Activated CD4-positive, alpha-beta memory T cell treated with anti-CD3 and anti-CD28 coated beads for 36 hours (primary cell): ENCODE data around the gene TAF12. TPM values are rescaled to one million over a fixed set of nuclear protein-coding genes. Genes with fewer than 3 reads are reported as not detected.

Source experiments
- CTCF ChIA-PET: fragments of 350-600 bp; sonication (Branson Sonifier 250); formaldehyde crosslinking; loops from one replicate; lab custom pipeline; 2021; ENCODE audit warnings: antibody characterized with exemption, inconsistent platforms; lab: Charles Lee
- POLR2A ChIA-PET: fragments of 350-600 bp; sonication (Branson Sonifier 250); formaldehyde crosslinking; loops from one replicate; lab custom pipeline; 2021; ENCODE audit warnings: antibody characterized with exemption; lab: Charles Lee
- DNase-seq: peaks from one replicate; pipeline ENCODE4 v3.0.0-alpha.2; 2020
- H3K27ac Mint-ChIP-seq: one replicate; pipeline ENCODE4 v1.8.0; 2021; ENCODE audit warnings: mixed read lengths
- H3K27me3 Mint-ChIP-seq: one replicate; pipeline ENCODE4 v1.8.0; 2021; ENCODE audit warnings: mixed read lengths
- H3K36me3 Mint-ChIP-seq: one replicate; pipeline ENCODE4 v1.8.0; 2021; ENCODE audit warnings: mixed read lengths
- H3K4me1 Mint-ChIP-seq: one replicate; pipeline ENCODE4 v1.8.0; 2021; ENCODE audit warnings: low read depth, mixed read lengths
- H3K4me3 Mint-ChIP-seq: one replicate; pipeline ENCODE4 v1.8.0; 2021; ENCODE audit warnings: mild to moderate bottlenecking, mixed read lengths
- H3K9me3 Mint-ChIP-seq: one replicate; pipeline ENCODE4 v1.8.0; 2021; ENCODE audit warnings: mixed read lengths
- intact Hi-C: fragments of 100-400 bp; cut with micrococcal nuclease; formaldehyde crosslinking; loops from one replicate; pipeline ENCODE4 v1.15.1; 2023
- total RNA-seq, 2 experiments: library from RNA; stranded (reverse); gene quantifications; one replicate each; pipeline ENCODE4 v1.2.3, GENCODE V29; 2021

Gene TAF12
- total RNA-seq, 2 experiments from 2014 or later = 26.8 to 27.5 TPM

DNA sequence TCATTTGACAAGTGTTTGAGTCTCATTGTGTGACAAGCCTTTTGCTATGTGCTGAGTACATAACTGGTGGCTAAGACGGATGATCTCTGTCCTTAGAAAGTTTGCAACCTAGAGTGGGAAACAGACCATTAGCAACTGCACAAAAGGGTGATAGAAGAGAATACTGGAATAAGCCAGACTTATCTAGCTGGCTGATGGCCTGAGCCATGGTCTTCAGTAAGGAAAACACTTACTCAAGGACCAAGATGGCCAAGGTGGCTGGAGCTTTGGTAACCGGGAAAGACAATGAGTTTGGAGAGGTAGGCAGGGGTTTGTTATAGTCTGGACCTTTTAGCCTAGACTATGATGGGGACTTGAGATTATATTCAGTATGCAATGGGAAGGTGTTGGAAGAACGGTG lies 1.6 kb upstream of the TAF12 start:
- POLR2A ChIA-PET = interaction anchor here (1.9 to 5.8 kb wide), 6 partner anchors 26 to 139 kb away, joined by 5 to 80 read pairs (median 12); partner anchors contain the start of genes RCC1 and YTHDF2
- peaks cover 9% of the 10 kb centered on the region for H3K36me3 Mint-ChIP-seq
- DNase-seq = no peak
- H3K9me3 Mint-ChIP-seq = no peaks in the 10 kb centered on the region
- intact Hi-C loops = loop anchor here (5.0 to 10.0 kb wide), 2 partner anchors 90 to 233 kb away; partner anchors contain the start of gene TRNAU1AP
- no peaks in the 10 kb centered on the region for H3K27me3 Mint-ChIP-seq
- CTCF ChIA-PET = interaction anchor here (1.1 to 2.1 kb wide), 2 partner anchors 92 to 232 kb away, joined by 6 to 22 read pairs; partner anchors contain the start of gene YTHDF2
- H3K4me3 Mint-ChIP-seq = peak overlapping the region; percentile 93
- peak overlapping the region; percentile 96 for H3K27ac Mint-ChIP-seq
- H3K4me1 Mint-ChIP-seq = peaks cover 51% of the 10 kb centered on the region

DNA sequence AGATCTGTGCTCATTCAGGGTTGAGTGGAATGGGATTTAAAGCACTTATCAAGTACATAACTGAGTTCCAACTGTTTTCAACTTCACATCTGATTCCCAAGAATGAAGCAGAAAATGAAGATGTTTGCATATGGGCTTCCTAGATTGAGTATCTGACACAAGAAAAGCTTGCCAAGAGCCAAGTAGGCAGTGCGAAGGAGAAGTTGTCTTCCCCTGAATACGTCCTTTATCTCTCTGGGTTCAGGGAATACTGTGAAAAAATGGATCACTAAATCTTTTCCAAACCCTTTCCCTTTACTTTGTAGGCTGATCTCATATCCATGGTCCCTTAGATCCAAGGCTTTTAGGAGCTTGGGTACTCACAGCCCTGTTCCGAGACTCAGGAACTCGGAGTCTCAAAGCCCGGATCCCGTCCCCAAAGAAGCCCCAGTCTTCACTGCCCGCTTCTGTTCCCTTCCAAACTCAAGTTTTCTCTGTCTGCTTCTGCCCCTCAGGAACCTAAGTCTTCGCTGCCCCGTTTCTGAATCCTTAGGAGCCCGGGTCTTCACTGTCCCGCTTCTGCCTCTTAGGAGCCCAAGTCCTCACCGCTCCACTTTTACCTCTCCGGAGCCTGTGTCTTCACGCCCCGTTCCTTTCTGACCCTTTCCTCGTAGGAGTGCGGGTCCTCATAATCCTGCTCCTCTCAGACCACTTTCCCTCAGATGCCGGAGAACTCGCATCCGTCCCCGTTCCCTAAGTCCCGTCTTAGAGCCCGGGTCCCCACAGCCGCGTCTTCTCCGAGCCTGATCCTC lies 616 bp downstream of the TAF12 start:
- ChIA-PET CTCF (interaction anchor here (0.9 to 2.1 kb wide), 6 partner anchors 23 to 134 kb away, joined by 4 to 22 read pairs (median 4); partner anchors contain the start of genes GMEB1 and YTHDF2), POLR2A (interaction anchor here (0.7 to 5.8 kb wide), 16 partner anchors 9 to 539 kb away, joined by 3 to 80 read pairs (median 4); partner anchors contain the start of genes GMEB1, RCC1, SRSF4 and TRNAU1AP)
- Mint-ChIP-seq H3K4me3 (peak overlapping the region; percentile 93), H3K36me3 (peaks cover 7% of the 10 kb centered on the region), H3K9me3 (no peaks in the 10 kb centered on the region), H3K27me3 (no peaks in the 10 kb centered on the region), H3K27ac (peak overlapping the region; percentile 96), H3K4me1 (peaks cover 39% of the 10 kb centered on the region)
- intact Hi-C loops = loop anchor here (2.0 to 10.0 kb wide), 4 partner anchors 87 to 313 kb away; partner anchors contain the start of genes MED18 and TRNAU1AP
- no peak for DNase-seq

DNA sequence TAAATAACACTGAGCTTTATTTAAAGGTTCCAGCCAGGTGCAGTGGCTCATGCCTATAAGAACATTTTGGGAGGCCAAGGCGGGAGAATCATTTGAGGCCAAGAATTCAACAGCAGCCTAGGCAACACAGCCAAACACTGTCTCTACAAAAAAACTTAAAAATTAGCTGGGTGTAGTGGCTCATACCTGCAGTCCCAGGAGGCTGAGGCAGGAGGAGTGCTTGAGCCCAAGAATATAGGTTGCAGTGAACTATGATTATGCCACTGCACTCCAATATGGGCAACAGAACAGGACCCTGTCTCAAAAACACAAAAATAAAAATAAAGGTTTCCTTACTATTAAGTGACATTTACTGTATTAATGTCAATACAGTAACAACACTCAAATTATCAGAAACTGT lies 2.1 kb downstream of the TAF12 start:
- H3K36me3 Mint-ChIP-seq = peaks cover 7% of the 10 kb centered on the region
- CTCF ChIA-PET = interaction anchor here (1.0 to 1.7 kb wide), 6 partner anchors 28 to 237 kb away, joined by 4 to 10 read pairs (median 4); partner anchors contain the start of genes GMEB1 and YTHDF2
- H3K4me1 Mint-ChIP-seq = peaks cover 35% of the 10 kb centered on the region
- no peaks in the 10 kb centered on the region for H3K9me3 Mint-ChIP-seq
- H3K27ac Mint-ChIP-seq = no peak overlapping the region
- peak; percentile 44 for DNase-seq
- peak overlapping the region; percentile 93 for H3K4me3 Mint-ChIP-seq
- intact Hi-C loops = loop anchor here (1.0 to 10.0 kb wide), 3 partner anchors 10 to 237 kb away; partner anchors contain the start of gene TRNAU1AP
- no peaks in the 10 kb centered on the region for H3K27me3 Mint-ChIP-seq
- POLR2A ChIA-PET = interaction anchor here (1.2 to 5.8 kb wide), 5 partner anchors 8 to 125 kb away, joined by 3 to 80 read pairs (median 4); partner anchors contain the start of genes RNU11, TRNAU1AP and YTHDF2

DNA sequence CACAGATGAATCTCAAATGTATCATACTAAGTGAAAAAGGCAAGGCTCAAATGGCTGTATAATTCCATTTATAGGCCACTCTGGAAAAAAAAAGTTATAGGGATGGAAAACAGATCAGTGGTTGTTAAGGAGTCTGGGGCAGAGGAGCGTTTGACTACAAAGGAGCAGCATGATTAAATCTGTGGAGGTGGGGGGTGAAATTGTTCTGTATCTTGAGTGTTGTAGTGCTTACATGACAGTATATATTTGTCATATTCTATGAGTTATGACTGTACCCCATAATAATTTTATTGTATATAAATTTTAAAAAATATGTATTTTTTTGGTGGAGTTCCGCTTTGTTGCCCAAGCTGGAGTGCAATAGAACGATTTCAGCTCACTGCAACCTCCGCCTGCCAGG lies 10.3 kb downstream of the TAF12 start:
- H3K36me3 Mint-ChIP-seq = peaks cover 3% of the 10 kb centered on the region
- ChIA-PET CTCF (no interaction called here), POLR2A (interaction anchor here (0.6 to 1.1 kb wide), 2 partner anchors 9 to 16 kb away, joined by 3 read pairs; partner anchors contain the start of gene RNU11)
- H3K4me3 Mint-ChIP-seq = no peak overlapping the region
- DNase-seq = no peak
- H3K9me3 Mint-ChIP-seq = no peaks in the 10 kb centered on the region
- H3K4me1 Mint-ChIP-seq = peaks cover 10% of the 10 kb centered on the region
- intact Hi-C loops = no loop called here
- H3K27me3 Mint-ChIP-seq = no peaks in the 10 kb centered on the region
- H3K27ac Mint-ChIP-seq = no peak overlapping the region

DNA sequence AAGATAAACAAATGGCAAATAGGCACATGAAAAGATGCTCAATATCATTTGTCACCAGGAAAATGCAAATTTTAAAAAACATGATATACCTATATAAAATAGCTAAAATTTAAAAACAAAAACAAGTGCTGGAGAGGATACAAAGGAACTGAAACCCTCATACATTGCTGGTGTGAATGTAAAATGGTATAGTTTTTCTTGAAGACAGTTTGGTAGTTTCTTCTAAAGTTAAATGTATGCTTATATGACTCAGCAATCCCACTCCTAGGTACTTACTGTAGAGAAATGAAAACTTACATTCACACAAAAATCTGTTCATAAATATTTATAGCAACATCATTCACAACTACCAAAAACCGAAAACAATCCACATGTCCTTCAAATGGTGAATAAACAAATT lies 11.2 kb downstream of the TAF12 start:
- peaks cover 3% of the 10 kb centered on the region for H3K36me3 Mint-ChIP-seq
- no peak overlapping the region for H3K27ac Mint-ChIP-seq
- no peaks in the 10 kb centered on the region for H3K27me3 Mint-ChIP-seq
- no peaks in the 10 kb centered on the region for H3K9me3 Mint-ChIP-seq
- ChIA-PET POLR2A (interaction anchor here (0.8 kb wide), 1 partner anchor 50 kb away, joined by 3 read pairs; no protein-coding TSS in a partner anchor), CTCF (no interaction called here)
- DNase-seq = no peak
- intact Hi-C loops = no loop called here
- peaks cover 8% of the 10 kb centered on the region for H3K4me1 Mint-ChIP-seq
- no peak overlapping the region for H3K4me3 Mint-ChIP-seq

DNA sequence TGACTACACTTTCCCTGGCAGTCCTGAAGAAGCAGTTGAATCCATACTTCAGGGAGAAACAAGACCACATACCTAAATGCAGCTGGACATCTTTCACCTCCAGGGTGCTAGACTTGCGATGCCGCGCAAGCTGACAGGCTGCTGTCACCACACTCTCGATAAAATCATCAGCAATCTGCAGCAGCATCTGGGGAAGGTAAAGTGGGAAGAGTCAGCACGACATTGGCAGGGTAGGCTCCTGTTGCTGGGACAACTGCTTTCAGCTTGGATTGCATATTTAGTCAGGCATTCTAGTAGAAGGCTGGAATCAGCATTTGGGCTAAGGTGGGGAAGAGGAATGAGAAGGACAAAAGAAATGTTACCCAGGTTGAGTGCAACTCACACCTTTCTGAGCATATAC lies 29.7 kb downstream of the TAF12 start:
- peaks cover 32% of the 10 kb centered on the region for H3K36me3 Mint-ChIP-seq

DNA sequence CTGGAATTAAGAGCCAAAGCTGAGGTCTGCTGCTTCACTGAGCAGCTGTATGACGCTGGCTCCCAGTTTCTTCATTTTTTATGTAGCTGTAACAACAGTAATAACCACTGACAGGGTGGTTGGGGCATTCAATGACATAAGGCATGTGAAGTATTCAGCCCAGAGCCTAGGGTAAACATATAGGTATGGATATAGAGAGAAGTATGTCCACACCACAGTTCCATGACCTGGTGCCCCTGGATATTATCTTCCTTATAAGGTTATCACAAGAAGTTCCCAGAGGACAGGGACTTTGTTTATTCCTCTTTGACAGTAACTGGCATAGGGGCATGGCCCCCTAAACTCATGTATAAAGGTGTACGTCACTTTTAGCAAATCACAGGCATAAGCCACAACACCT lies 36.1 kb downstream of the TAF12 start:
- Mint-ChIP-seq H3K27ac (no peak overlapping the region), H3K4me3 (no peak overlapping the region), H3K9me3 (no peaks in the 10 kb centered on the region), H3K36me3 (peaks cover 30% of the 10 kb centered on the region), H3K27me3 (no peaks in the 10 kb centered on the region), H3K4me1 (peaks cover 5% of the 10 kb centered on the region)
- intact Hi-C loops = no loop called here
- no peak for DNase-seq
- ChIA-PET POLR2A (no interaction called here), CTCF (no interaction called here)

More for the DNA sequence above, 29.7 kb downstream of the TAF12 start:
- no peaks in the 10 kb centered on the region for H3K27me3 Mint-ChIP-seq
- no peaks in the 10 kb centered on the region for H3K4me1 Mint-ChIP-seq
- DNase-seq = no peak
- no peak overlapping the region for H3K27ac Mint-ChIP-seq
- ChIA-PET POLR2A (no interaction called here), CTCF (no interaction called here)
- H3K4me3 Mint-ChIP-seq = no peak overlapping the region
- intact Hi-C loops = no loop called here
- H3K9me3 Mint-ChIP-seq = no peaks in the 10 kb centered on the region

DNA sequence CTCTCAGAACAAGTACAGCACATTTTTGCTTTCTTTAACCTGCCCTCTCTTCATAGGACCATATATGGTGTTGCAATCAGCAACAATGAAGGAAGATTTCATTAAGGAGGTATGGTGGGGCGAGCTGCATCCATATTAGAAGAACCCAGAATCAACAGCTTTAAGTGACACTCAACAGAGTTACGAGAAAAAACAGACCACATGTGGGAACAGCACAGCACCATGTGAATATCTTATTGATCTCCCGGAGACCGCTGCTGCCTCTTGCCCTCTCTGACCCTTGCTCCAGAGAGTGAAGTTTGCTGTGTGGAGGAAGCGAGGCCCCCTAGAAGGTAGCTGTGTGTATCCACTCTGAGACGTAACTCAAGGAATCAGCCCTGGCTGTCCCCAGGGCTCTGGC lies 37.9 kb downstream of the TAF12 start:
- no peak overlapping the region for H3K4me3 Mint-ChIP-seq
- no peaks in the 10 kb centered on the region for H3K9me3 Mint-ChIP-seq
- peaks cover 10% of the 10 kb centered on the region for H3K4me1 Mint-ChIP-seq
- ChIA-PET CTCF (interaction anchor here (0.5 to 0.6 kb wide), 2 partner anchors 21 to 182 kb away, joined by 3 to 4 read pairs; no protein-coding TSS in a partner anchor), POLR2A (no interaction called here)
- intact Hi-C loops = loop anchor here (5.0 kb wide), 1 partner anchor 198 kb away; no protein-coding TSS in a partner anchor
- no peak for DNase-seq
- peaks cover 27% of the 10 kb centered on the region for H3K36me3 Mint-ChIP-seq
- H3K27ac Mint-ChIP-seq = no peak overlapping the region
- no peaks in the 10 kb centered on the region for H3K27me3 Mint-ChIP-seq

DNA sequence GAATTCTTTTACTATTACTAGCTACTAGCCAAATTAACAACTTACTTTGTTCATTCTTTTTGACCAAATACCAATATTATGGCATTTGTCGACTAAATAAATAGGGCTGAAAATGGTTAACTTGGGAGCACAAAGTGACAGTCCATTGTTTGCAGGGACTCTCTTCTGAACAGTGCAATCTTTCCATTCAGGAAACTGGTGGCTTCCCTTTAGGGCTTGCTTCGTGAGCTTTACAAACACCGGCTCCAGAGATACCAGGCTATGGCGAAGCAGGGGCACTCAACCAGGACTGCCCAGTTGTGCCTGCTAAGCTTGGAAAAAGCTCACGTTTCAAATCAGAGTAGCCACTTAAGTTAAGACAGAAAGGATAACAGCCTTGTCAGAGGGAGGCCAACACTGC lies 38.5 kb downstream of the TAF12 start:
- Mint-ChIP-seq H3K4me1 (peaks cover 10% of the 10 kb centered on the region), H3K36me3 (peaks cover 23% of the 10 kb centered on the region), H3K27me3 (no peaks in the 10 kb centered on the region), H3K9me3 (no peaks in the 10 kb centered on the region), H3K4me3 (no peak overlapping the region), H3K27ac (no peak overlapping the region)
- no peak for DNase-seq
- POLR2A ChIA-PET = no interaction called here
- CTCF ChIA-PET = interaction anchor here (0.5 to 1.3 kb wide), 7 partner anchors 20 to 181 kb away, joined by 3 to 4 read pairs (median 4); no protein-coding TSS in a partner anchor
- intact Hi-C loops = loop anchor here (5.0 kb wide), 1 partner anchor 197 kb away; no protein-coding TSS in a partner anchor

DNA sequence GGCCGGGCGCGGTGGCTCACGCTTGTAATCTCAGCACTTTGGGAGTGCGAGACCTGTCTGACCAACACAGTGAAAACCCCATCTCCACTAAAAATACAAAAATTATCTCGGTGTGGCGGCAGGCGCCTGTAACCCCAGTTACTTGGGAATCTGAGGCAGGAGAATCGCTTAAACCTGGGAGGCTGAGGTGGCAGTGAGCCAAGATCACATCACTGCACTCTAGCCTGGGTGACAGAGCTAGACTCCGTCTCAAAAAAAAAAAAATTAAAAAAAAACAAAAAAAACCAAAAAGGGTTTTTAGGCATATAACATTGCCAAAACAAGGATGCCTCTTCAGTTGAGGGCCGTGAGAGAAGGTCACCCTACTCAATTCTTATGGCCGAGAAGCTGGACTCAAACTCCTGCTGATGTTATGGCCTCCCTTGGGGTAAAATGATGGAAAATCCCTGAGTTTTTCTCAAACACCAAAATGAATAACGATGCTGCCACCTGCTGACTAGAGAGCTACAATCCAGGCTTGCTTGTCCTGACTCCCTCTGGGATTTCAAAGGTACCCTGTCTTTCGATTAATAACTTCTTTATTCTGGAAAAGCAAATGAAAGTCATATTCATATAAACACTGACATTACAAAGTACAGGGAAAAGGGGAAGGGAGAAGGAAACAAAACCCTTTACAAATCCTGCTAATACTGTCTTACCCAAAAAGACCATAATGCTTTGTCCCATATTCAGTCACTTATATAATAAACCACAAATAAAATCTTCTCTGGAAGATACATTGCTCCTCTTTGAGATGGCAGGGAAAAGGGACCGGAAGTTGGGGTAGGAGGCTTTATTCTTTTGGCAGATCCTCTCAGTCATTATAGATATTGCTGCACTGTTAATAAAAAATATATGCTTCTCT lies 40.1 kb downstream of the TAF12 start:
- Mint-ChIP-seq H3K27me3 (no peaks in the 10 kb centered on the region), H3K4me3 (no peak overlapping the region), H3K27ac (no peak overlapping the region), H3K36me3 (peaks cover 21% of the 10 kb centered on the region), H3K4me1 (peaks cover 11% of the 10 kb centered on the region), H3K9me3 (no peaks in the 10 kb centered on the region)
- intact Hi-C loops = loop anchor here (2.0 to 5.0 kb wide), 2 partner anchors 84 to 195 kb away; no protein-coding TSS in a partner anchor
- ChIA-PET POLR2A (interaction anchor here (0.7 kb wide), 1 partner anchor 21 kb away, joined by 4 read pairs; no protein-coding TSS in a partner anchor), CTCF (interaction anchor here (0.7 to 1.9 kb wide), 9 partner anchors 10 to 354 kb away, joined by 3 to 8 read pairs (median 3); no protein-coding TSS in a partner anchor)
- peak; percentile 38 for DNase-seq

DNA sequence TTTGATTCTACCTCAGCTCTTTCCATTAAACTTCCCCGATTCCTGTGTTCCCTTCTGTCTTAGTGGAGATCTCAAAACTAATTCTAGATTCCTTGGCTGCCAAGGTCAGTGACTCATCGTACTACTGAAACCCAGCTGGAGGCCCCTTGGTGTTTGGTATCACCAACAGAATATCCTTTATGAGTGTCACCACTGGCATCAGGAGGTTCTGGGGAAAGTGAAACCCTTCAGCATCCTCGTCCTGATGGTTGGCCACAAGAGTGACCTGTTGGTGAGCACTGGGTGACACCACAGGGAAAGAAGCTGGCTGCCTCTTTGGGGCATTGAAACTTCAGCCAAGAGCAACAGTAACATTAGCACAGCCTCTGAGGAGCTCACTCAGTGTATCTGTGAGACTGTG lies 41.2 kb downstream of the TAF12 start:
- Mint-ChIP-seq H3K27me3 (no peaks in the 10 kb centered on the region), H3K36me3 (peaks cover 21% of the 10 kb centered on the region), H3K4me1 (peaks cover 11% of the 10 kb centered on the region), H3K9me3 (no peaks in the 10 kb centered on the region), H3K4me3 (no peak overlapping the region), H3K27ac (no peak overlapping the region)
- CTCF ChIA-PET = interaction anchor here (1.6 to 1.9 kb wide), 2 partner anchors 83 to 242 kb away, joined by 4 to 8 read pairs; no protein-coding TSS in a partner anchor
- intact Hi-C loops = loop anchor here (2.0 to 5.0 kb wide), 2 partner anchors 83 to 194 kb away; no protein-coding TSS in a partner anchor
- DNase-seq = peak; percentile 59
- POLR2A ChIA-PET = interaction anchor here (1.2 to 1.3 kb wide), 2 partner anchors 20 to 23 kb away, joined by 3 to 7 read pairs; no protein-coding TSS in a partner anchor
